ENCODE measurements around the gene HSPA14.
A peak's percentile ranks its signal among the peaks of the same experiment; 100 is the strongest.
"Not testable (repeated sequence)": the region's sequence is repeated elsewhere in the genome, so short reads cannot be mapped to it uniquely, and the experiment has no call there.

The HSPA14 gene

GRCh38 chr10:14837757-14838581 is at the start of gene HSPA14, which contains the start of the genes CDNF and MSANTD7:
Gene HSPA14 (plus strand): TSS chr10:14838306. CDS start chr10:14838403, 97 bp downstream.
Gene CDNF (minus strand): TSS chr10:14838037. CDS start chr10:14837946, 91 bp downstream.
Gene MSANTD7 (plus strand): TSS chr10:14838306. CDS start chr10:14842285, 3,979 bp downstream.
- no peaks in the 10 kb centered on the region for H3K9me3 ChIP-seq (ENCODE audit: control insufficient read depth in 2 of 2, low read length in 2 of 2)
- peak within 1 kb of the TSS; percentile 97 to 98 for H3K9ac ChIP-seq (ENCODE audit: low read depth in 1 of 2, low read length in 2 of 2)
- H3K4me1 ChIP-seq (ENCODE audit: control insufficient read depth in 2 of 2, insufficient read depth in 2 of 2, low read length in 2 of 2) = peaks cover 5 to 12% of the 10 kb centered on the region in 2 donors
- peaks cover 20 to 21% of the 10 kb centered on the region in 2 donors for H3K36me3 ChIP-seq (ENCODE audit: control insufficient read depth in 2 of 2, insufficient read depth in 2 of 2, low read length in 2 of 2)
- H3K4me3 ChIP-seq (ENCODE audit: low read length in 2 of 2) = peak within 1 kb of the TSS; percentile 90 to 95
- H3K27me3 ChIP-seq (ENCODE audit: control insufficient read depth in 2 of 2, insufficient read depth in 2 of 2, low read length in 2 of 2) = no peaks in the 10 kb centered on the region
- peak within 1 kb of the TSS; percentile 93 to 96 for H3K27ac ChIP-seq (ENCODE audit: low read depth in 2 of 2, low read length in 2 of 2)

GRCh38 chr10:14798636-14799035 is 39.5 kb upstream of the HSPA14 start:
- no peaks in the 10 kb centered on the region for H3K36me3 ChIP-seq (ENCODE audit: control insufficient read depth in 2 of 2, insufficient read depth in 2 of 2, low read length in 2 of 2)
- H3K4me3 ChIP-seq (ENCODE audit: low read length in 2 of 2) = no peak overlapping the region
- H3K27ac ChIP-seq (ENCODE audit: low read depth in 2 of 2, low read length in 2 of 2) = no peak overlapping the region
- no peaks in the 10 kb centered on the region for H3K4me1 ChIP-seq (ENCODE audit: control insufficient read depth in 2 of 2, insufficient read depth in 2 of 2, low read length in 2 of 2)
- peaks cover 0 to 2% of the 10 kb centered on the region in 2 donors for H3K9me3 ChIP-seq (ENCODE audit: control insufficient read depth in 2 of 2, low read length in 2 of 2)
- H3K9ac ChIP-seq (ENCODE audit: low read depth in 1 of 2, low read length in 2 of 2) = no peak overlapping the region
- no peaks in the 10 kb centered on the region for H3K27me3 ChIP-seq (ENCODE audit: control insufficient read depth in 2 of 2, insufficient read depth in 2 of 2, low read length in 2 of 2)

- no peak overlapping the region for H3K4me3 ChIP-seq (ENCODE audit: low read length in 2 of 2)
- H3K9ac ChIP-seq (ENCODE audit: low read depth in 1 of 2, low read length in 2 of 2) = no peak overlapping the region
- no peaks in the 10 kb centered on the region for H3K4me1 ChIP-seq (ENCODE audit: control insufficient read depth in 2 of 2, insufficient read depth in 2 of 2, low read length in 2 of 2)
- H3K9me3 ChIP-seq (ENCODE audit: control insufficient read depth in 2 of 2, low read length in 2 of 2) = peaks cover 0 to 2% of the 10 kb centered on the region in 2 donors
- no peaks in the 10 kb centered on the region for H3K27me3 ChIP-seq (ENCODE audit: control insufficient read depth in 2 of 2, insufficient read depth in 2 of 2, low read length in 2 of 2)
- no peaks in the 10 kb centered on the region for H3K36me3 ChIP-seq (ENCODE audit: control insufficient read depth in 2 of 2, insufficient read depth in 2 of 2, low read length in 2 of 2)
- H3K27ac ChIP-seq (ENCODE audit: low read depth in 2 of 2, low read length in 2 of 2) = no peak overlapping the region
Observed at GRCh38 chr10:14800397-14800796, 37.7 kb upstream of the HSPA14 start.

GRCh38 chr10:14801723-14802122 is 36.4 kb upstream of the HSPA14 start:
- no peak overlapping the region for H3K9ac ChIP-seq (ENCODE audit: low read depth in 1 of 2, low read length in 2 of 2)
- no peaks in the 10 kb centered on the region for H3K36me3 ChIP-seq (ENCODE audit: control insufficient read depth in 2 of 2, insufficient read depth in 2 of 2, low read length in 2 of 2)
- no peak overlapping the region for H3K4me3 ChIP-seq (ENCODE audit: low read length in 2 of 2)
- H3K9me3 ChIP-seq (ENCODE audit: control insufficient read depth in 2 of 2, low read length in 2 of 2) = peaks cover 0 to 2% of the 10 kb centered on the region in 2 donors
- no peak overlapping the region for H3K27ac ChIP-seq (ENCODE audit: low read depth in 2 of 2, low read length in 2 of 2)
- no peaks in the 10 kb centered on the region for H3K4me1 ChIP-seq (ENCODE audit: control insufficient read depth in 2 of 2, insufficient read depth in 2 of 2, low read length in 2 of 2)
- no peaks in the 10 kb centered on the region for H3K27me3 ChIP-seq (ENCODE audit: control insufficient read depth in 2 of 2, insufficient read depth in 2 of 2, low read length in 2 of 2)

- no peaks in the 10 kb centered on the region for H3K36me3 ChIP-seq (ENCODE audit: control insufficient read depth in 2 of 2, insufficient read depth in 2 of 2, low read length in 2 of 2)
- H3K9ac ChIP-seq (ENCODE audit: low read depth in 1 of 2, low read length in 2 of 2) = no peak overlapping the region
- no peaks in the 10 kb centered on the region for H3K27me3 ChIP-seq (ENCODE audit: control insufficient read depth in 2 of 2, insufficient read depth in 2 of 2, low read length in 2 of 2)
- H3K4me3 ChIP-seq (ENCODE audit: low read length in 2 of 2) = no peak overlapping the region
- H3K9me3 ChIP-seq (ENCODE audit: control insufficient read depth in 2 of 2, low read length in 2 of 2) = peaks cover 0 to 2% of the 10 kb centered on the region in 2 donors
- no peak overlapping the region for H3K27ac ChIP-seq (ENCODE audit: low read depth in 2 of 2, low read length in 2 of 2)
- H3K4me1 ChIP-seq (ENCODE audit: control insufficient read depth in 2 of 2, insufficient read depth in 2 of 2, low read length in 2 of 2) = no peaks in the 10 kb centered on the region
Observed at GRCh38 chr10:14803827-14804226, 34.3 kb upstream of the HSPA14 start.

- peaks cover 0 to 2% of the 10 kb centered on the region in 2 donors for H3K9me3 ChIP-seq (ENCODE audit: control insufficient read depth in 2 of 2, low read length in 2 of 2)
- no peak overlapping the region for H3K27ac ChIP-seq (ENCODE audit: low read depth in 2 of 2, low read length in 2 of 2)
- no peak overlapping the region for H3K4me3 ChIP-seq (ENCODE audit: low read length in 2 of 2)
- no peak overlapping the region for H3K9ac ChIP-seq (ENCODE audit: low read depth in 1 of 2, low read length in 2 of 2)
- no peaks in the 10 kb centered on the region for H3K27me3 ChIP-seq (ENCODE audit: control insufficient read depth in 2 of 2, insufficient read depth in 2 of 2, low read length in 2 of 2)
- H3K4me1 ChIP-seq (ENCODE audit: control insufficient read depth in 2 of 2, insufficient read depth in 2 of 2, low read length in 2 of 2) = no peaks in the 10 kb centered on the region
- no peaks in the 10 kb centered on the region for H3K36me3 ChIP-seq (ENCODE audit: control insufficient read depth in 2 of 2, insufficient read depth in 2 of 2, low read length in 2 of 2)
Observed at GRCh38 chr10:14806318-14806717, 31.8 kb upstream of the HSPA14 start.

- no peak overlapping the region for H3K27ac ChIP-seq (ENCODE audit: low read depth in 2 of 2, low read length in 2 of 2)
- H3K9ac ChIP-seq (ENCODE audit: low read depth in 1 of 2, low read length in 2 of 2) = no peak overlapping the region
- H3K9me3 ChIP-seq (ENCODE audit: control insufficient read depth in 2 of 2, low read length in 2 of 2) = no peaks in the 10 kb centered on the region
- no peaks in the 10 kb centered on the region for H3K4me1 ChIP-seq (ENCODE audit: control insufficient read depth in 2 of 2, insufficient read depth in 2 of 2, low read length in 2 of 2)
- no peaks in the 10 kb centered on the region for H3K36me3 ChIP-seq (ENCODE audit: control insufficient read depth in 2 of 2, insufficient read depth in 2 of 2, low read length in 2 of 2)
- no peak overlapping the region for H3K4me3 ChIP-seq (ENCODE audit: low read length in 2 of 2)
- no peaks in the 10 kb centered on the region for H3K27me3 ChIP-seq (ENCODE audit: control insufficient read depth in 2 of 2, insufficient read depth in 2 of 2, low read length in 2 of 2)
Observed at GRCh38 chr10:14810969-14811953, 26.8 kb upstream of the HSPA14 start.

GRCh38 chr10:14812271-14812670 is 25.8 kb upstream of the HSPA14 start:
- H3K9ac ChIP-seq (ENCODE audit: low read depth in 1 of 2, low read length in 2 of 2) = no peak overlapping the region
- no peak overlapping the region for H3K4me3 ChIP-seq (ENCODE audit: low read length in 2 of 2)
- no peaks in the 10 kb centered on the region for H3K27me3 ChIP-seq (ENCODE audit: control insufficient read depth in 2 of 2, insufficient read depth in 2 of 2, low read length in 2 of 2)
- H3K4me1 ChIP-seq (ENCODE audit: control insufficient read depth in 2 of 2, insufficient read depth in 2 of 2, low read length in 2 of 2) = no peaks in the 10 kb centered on the region
- H3K27ac ChIP-seq (ENCODE audit: low read depth in 2 of 2, low read length in 2 of 2) = no peak overlapping the region
- no peaks in the 10 kb centered on the region for H3K36me3 ChIP-seq (ENCODE audit: control insufficient read depth in 2 of 2, insufficient read depth in 2 of 2, low read length in 2 of 2)
- H3K9me3 ChIP-seq (ENCODE audit: control insufficient read depth in 2 of 2, low read length in 2 of 2) = no peaks in the 10 kb centered on the region

GRCh38 chr10:14815681-14816080 is 22.4 kb upstream of the HSPA14 start:
- H3K9ac ChIP-seq (ENCODE audit: low read depth in 1 of 2, low read length in 2 of 2) = no peak overlapping the region
- no peak overlapping the region for H3K4me3 ChIP-seq (ENCODE audit: low read length in 2 of 2)
- H3K27me3 ChIP-seq (ENCODE audit: control insufficient read depth in 2 of 2, insufficient read depth in 2 of 2, low read length in 2 of 2) = no peaks in the 10 kb centered on the region
- no peak overlapping the region for H3K27ac ChIP-seq (ENCODE audit: low read depth in 2 of 2, low read length in 2 of 2)
- H3K36me3 ChIP-seq (ENCODE audit: control insufficient read depth in 2 of 2, insufficient read depth in 2 of 2, low read length in 2 of 2) = no peaks in the 10 kb centered on the region
- H3K4me1 ChIP-seq (ENCODE audit: control insufficient read depth in 2 of 2, insufficient read depth in 2 of 2, low read length in 2 of 2) = no peaks in the 10 kb centered on the region
- no peaks in the 10 kb centered on the region for H3K9me3 ChIP-seq (ENCODE audit: control insufficient read depth in 2 of 2, low read length in 2 of 2)

- not testable (repeated sequence) for H3K36me3 ChIP-seq (ENCODE audit: control insufficient read depth in 2 of 2, insufficient read depth in 2 of 2, low read length in 2 of 2); H3K27ac ChIP-seq (ENCODE audit: low read depth in 2 of 2, low read length in 2 of 2); H3K9ac ChIP-seq (ENCODE audit: low read depth in 1 of 2, low read length in 2 of 2); H3K4me3 ChIP-seq (ENCODE audit: low read length in 2 of 2); H3K4me1 ChIP-seq (ENCODE audit: control insufficient read depth in 2 of 2, insufficient read depth in 2 of 2, low read length in 2 of 2); H3K9me3 ChIP-seq (ENCODE audit: control insufficient read depth in 2 of 2, low read length in 2 of 2); H3K27me3 ChIP-seq (ENCODE audit: control insufficient read depth in 2 of 2, insufficient read depth in 2 of 2, low read length in 2 of 2)
Observed at GRCh38 chr10:14816717-14817116, 21.4 kb upstream of the HSPA14 start.

All from mucosa of rectum (tissue), 2 donors.